SK-N-DZ (cell line): ENCODE measurements around the gene SNAPC4.
"Not testable (repeated sequence)": the region's sequence is repeated elsewhere in the genome, so short reads cannot be mapped to it uniquely, and the experiment has no call there.

Source experiments
- DNase-seq: peaks from one replicate; pipeline ENCODE4 v3.0.0-alpha.2; 2015; ENCODE audit warnings: low spot score

Gene SNAPC4

GRCh38 chr9:136355616-136356557 is 44.1 kb downstream of the SNAPC4 start:
- DNase-seq, result no peak

- no peak for DNase-seq
Measured at GRCh38 chr9:136354592-136355085, 45.3 kb downstream of the SNAPC4 start.

- no peak for DNase-seq
Measured at GRCh38 chr9:136353757-136354488, 46.0 kb downstream of the SNAPC4 start.

- DNase-seq, result no peak
Measured at GRCh38 chr9:136353088-136353487, 46.9 kb downstream of the SNAPC4 start.

- DNase-seq, result no peak
Measured at GRCh38 chr9:136352682-136353081, 47.3 kb downstream of the SNAPC4 start.

GRCh38 chr9:136351868-136352267 is 48.1 kb downstream of the SNAPC4 start:
- not testable (repeated sequence) for DNase-seq

GRCh38 chr9:136351252-136351800 is 48.6 kb downstream of the SNAPC4 start:
- DNase-seq, result no peak
